PC-3 (cell line): ENCODE results near the gene GRK6. TPM values are rescaled to one million over a fixed set of nuclear protein-coding genes. Genes with fewer than 3 reads are reported as not detected.

Experiments used
- ATAC-seq: fragments of 200-7000 bp; cut with Tn5 transposase; 2 replicates; pipeline ENCODE4 v1.9.1; 2020; ENCODE audit warnings: mild to moderate bottlenecking, moderate library complexity
- BruUV-seq: library from RNA; stranded (reverse); fragments of 400-500 nt; replicated peaks from 2 replicates; lab custom pipeline; 2021; lab: Mats Ljungman, UMichigan
- CTCF ChIA-PET: fragments of 300-600 bp; sonication (Branson Sonifier 250); formaldehyde crosslinking; loops from one replicate; lab custom pipeline; 2022; ENCODE audit warnings: antibody characterized with exemption; lab: Charles Lee
- POLR2A ChIA-PET: fragments of 300-600 bp; sonication (Branson Sonifier 250); formaldehyde crosslinking; loops from one replicate; lab custom pipeline; 2022; ENCODE audit warnings: antibody characterized with exemption; ENCODE audit not compliant: unreplicated experiment; lab: Charles Lee
- DNase-seq: peaks from one replicate; pipeline ENCODE4 v3.0.0-alpha.2; 2015
- H2AFZ ChIP-seq: fragments of 300-600 bp; sonication (generic); 2 replicates; pipeline ENCODE4 v1.6.0; 2016; ENCODE audit warnings: antibody characterized with exemption, low read length
- H3F3A ChIP-seq: fragments of 300-600 bp; sonication (generic); one replicate; pipeline ENCODE4 v1.6.0; 2017; ENCODE audit warnings: antibody characterized with exemption, low read length, control low read depth, mild to moderate bottlenecking; ENCODE audit not compliant: unreplicated experiment
- H3K27ac ChIP-seq: fragments of 300-600 bp; sonication (generic); 2 replicates; pipeline ENCODE4 v1.5.1; 2016; ENCODE audit warnings: mild to moderate bottlenecking, low read length
- H3K27me3 ChIP-seq: fragments of 300-600 bp; sonication (generic); 2 replicates; pipeline ENCODE4 v1.6.1; 2016; ENCODE audit warnings: low read length, mixed read lengths
- H3K36me3 ChIP-seq: fragments of 300-600 bp; sonication (generic); 2 replicates; pipeline ENCODE4 v1.6.1; 2016; ENCODE audit warnings: low read depth, mixed run types, low read length, mixed read lengths
- H3K4me1 ChIP-seq: fragments of 300-600 bp; sonication (generic); 2 replicates; pipeline ENCODE4 v1.5.1; 2016; ENCODE audit warnings: low read length; ENCODE audit not compliant: insufficient read depth
- H3K4me2 ChIP-seq: fragments of 300-600 bp; sonication (generic); 2 replicates; pipeline ENCODE4 v1.6.0; 2016; ENCODE audit warnings: low read length
- H3K4me3 ChIP-seq: fragments of 300-600 bp; sonication (generic); 2 replicates; pipeline ENCODE4 v1.5.1; 2016; ENCODE audit warnings: mild to moderate bottlenecking, low read length, mixed read lengths
- H3K79me2 ChIP-seq: fragments of 300-600 bp; sonication (generic); 2 replicates; pipeline ENCODE4 v1.6.1; 2017; ENCODE audit warnings: low read length, mixed read lengths
- H3K9ac ChIP-seq: fragments of 300-600 bp; sonication (generic); 2 replicates; pipeline ENCODE4 v1.6.0; 2016; ENCODE audit warnings: mild to moderate bottlenecking, low read length
- H3K9me2 ChIP-seq: fragments of 300-600 bp; sonication (generic); replicated peaks from 2 replicates; pipeline ENCODE4 v1.6.1; 2016; ENCODE audit warnings: mixed run types, low read length, mixed read lengths
- H3K9me3 ChIP-seq: fragments of 300-600 bp; sonication (generic); 2 replicates; pipeline ENCODE4 v1.6.1; 2016; ENCODE audit warnings: low read length, mixed read lengths
- H4K20me1 ChIP-seq: fragments of 300-600 bp; sonication (generic); 2 replicates; pipeline ENCODE4 v1.6.1; 2016; ENCODE audit warnings: low read length, mixed read lengths
- CTCF ChIP-seq: fragments of 300-600 bp; sonication (generic); conservative IDR thresholded peaks from 2 replicates; pipeline ENCODE4 v1.5.1; 2017; ENCODE audit warnings: antibody characterized with exemption, low read depth, mild to moderate bottlenecking, low read length
- EZH2 ChIP-seq: fragments of 300-600 bp; sonication (generic); IDR thresholded peaks from one replicate; pipeline ENCODE4 v1.6.1; 2017; ENCODE audit warnings: antibody characterized with exemption, mild to moderate bottlenecking, low read length; ENCODE audit not compliant: unreplicated experiment
- EZH2phosphoT487 ChIP-seq: fragments of 300-600 bp; sonication (generic); IDR thresholded peaks from 2 replicates; pipeline ENCODE4 v1.6.1; 2018; ENCODE audit warnings: mild to moderate bottlenecking, antibody characterized with exemption, low read length, borderline replicate concordance
- intact Hi-C: fragments of 100-400 bp; cut with micrococcal nuclease; formaldehyde crosslinking; loops from 2 replicates; pipeline ENCODE4 v1.9.0; 2023
- total RNA-seq: library from RNA; depleted of rRNA; stranded (reverse); fragments of >200 nt; gene quantifications from 2 replicates; pipeline ENCODE4 v1.2.3, GENCODE V29; 2014

Gene GRK6
- total RNA-seq, 1 experiment from 2014 or later: 69.9 TPM

GRCh38 chr5:177467436-177467835 is 41.0 kb downstream of the GRK6 start:
- Histone ChIP-seq H2AFZ (no peak overlapping the region), H3F3A (no peaks in the 10 kb centered on the region), H3K4me3 (no peak overlapping the region), H3K4me1 (peaks cover 20% of the 10 kb centered on the region), H3K9me3 (no peaks in the 10 kb centered on the region), H3K9ac (no peak overlapping the region), H3K4me2 (no peak overlapping the region), H3K9me2 (no peaks in the 10 kb centered on the region), H3K36me3 (peaks cover 21% of the 10 kb centered on the region), H4K20me1 (peaks cover 36% of the 10 kb centered on the region; the same call in 1 of the 2 replicates), H3K27ac (no peak overlapping the region), H3K27me3 (no peaks in the 10 kb centered on the region), H3K79me2 (peaks cover 31% of the 10 kb centered on the region)
- no peak for TF ChIP-seq EZH2phosphoT487
- TF ChIP-seq CTCF: no peak
- no peak for TF ChIP-seq EZH2
- BruUV-seq: no TSS peak
- no peak for ATAC-seq
- ChIA-PET POLR2A (no interaction called here), CTCF (no interaction called here)
- intact Hi-C loops: no loop called here
- DNase-seq: no peak

DNA sequence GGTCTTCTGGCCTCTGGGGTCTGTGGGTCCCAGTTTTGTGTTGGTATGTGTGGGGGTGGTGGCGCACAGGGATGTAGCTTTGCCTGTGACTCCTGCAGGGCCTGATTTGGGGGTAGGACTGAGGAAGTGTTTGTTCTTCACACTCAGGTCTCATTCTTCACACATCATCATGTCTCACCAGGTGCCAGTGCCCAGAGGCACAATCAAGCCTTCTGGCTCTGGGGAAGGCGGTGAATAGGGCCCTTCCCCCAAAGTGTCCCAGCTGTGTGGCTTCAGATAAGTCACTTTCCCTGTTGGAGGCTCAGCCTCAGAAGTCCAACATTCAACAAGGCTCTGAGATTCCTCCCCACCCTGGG is 41.8 kb downstream of the GRK6 start:
- no peak overlapping the region for H3K9ac ChIP-seq
- no peaks in the 10 kb centered on the region for H3K9me3 ChIP-seq
- no peak overlapping the region for H2AFZ ChIP-seq
- peaks cover 36% of the 10 kb centered on the region; the same call in 1 of the 2 replicates for H4K20me1 ChIP-seq
- H3K27ac ChIP-seq: no peak overlapping the region
- ChIA-PET CTCF (no interaction called here), POLR2A (no interaction called here)
- H3K4me3 ChIP-seq: no peak overlapping the region
- H3K4me2 ChIP-seq: no peak overlapping the region
- peaks cover 21% of the 10 kb centered on the region for H3K4me1 ChIP-seq
- no peaks in the 10 kb centered on the region for H3K9me2 ChIP-seq
- H3K79me2 ChIP-seq: peaks cover 34% of the 10 kb centered on the region
- H3K36me3 ChIP-seq: peaks cover 21% of the 10 kb centered on the region
- no TSS peak for BruUV-seq
- DNase-seq: no peak
- no peaks in the 10 kb centered on the region for H3F3A ChIP-seq
- no peak for ATAC-seq
- H3K27me3 ChIP-seq: no peaks in the 10 kb centered on the region
- TF ChIP-seq EZH2 (no peak), EZH2phosphoT487 (no peak), CTCF (no peak)
- intact Hi-C loops: no loop called here

DNA sequence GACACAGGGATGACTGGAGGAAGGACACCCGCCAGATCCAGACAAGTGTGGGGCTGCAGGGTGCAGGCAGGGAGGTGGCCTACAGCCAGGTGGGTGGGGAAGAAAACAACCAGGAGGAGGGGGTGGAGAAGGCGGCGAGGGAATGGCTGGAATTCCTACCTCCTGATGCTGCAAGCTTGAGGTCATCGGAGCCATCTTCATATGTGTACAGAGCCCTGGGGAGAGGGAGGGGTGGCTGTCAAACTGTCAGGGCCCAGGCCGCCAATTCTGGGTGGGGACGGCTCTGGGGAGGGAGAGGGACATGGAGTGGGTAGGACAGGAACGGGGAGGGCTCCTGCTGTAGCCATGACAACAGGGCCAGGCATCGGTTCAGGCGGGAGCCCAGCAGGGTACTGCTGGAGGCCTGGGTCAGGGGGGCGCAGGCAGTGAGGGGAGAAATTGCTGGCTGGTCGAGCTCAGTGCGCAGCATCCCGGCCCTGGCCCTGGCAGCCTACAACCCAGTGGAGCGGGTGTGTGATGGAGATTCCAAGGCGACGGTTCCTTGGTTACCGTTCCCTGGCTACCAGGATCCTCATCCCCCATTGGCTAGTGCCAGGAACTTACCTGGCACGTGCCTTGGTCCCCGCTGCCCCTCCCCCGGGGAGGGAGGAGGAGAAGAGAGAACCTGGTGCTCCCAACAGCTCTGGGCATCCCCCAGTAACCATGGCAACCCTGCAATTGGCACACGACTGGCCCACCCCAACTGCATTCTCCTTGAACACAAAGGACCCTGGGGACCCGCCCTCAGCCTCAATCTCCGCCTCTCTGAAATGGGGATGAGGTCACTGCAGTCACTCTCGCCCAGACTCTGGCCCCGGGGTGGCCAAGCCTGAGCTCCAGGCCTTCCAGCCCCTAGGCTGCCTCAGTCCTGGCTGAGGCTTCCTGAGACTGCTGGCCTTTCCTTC is 42.5 kb downstream of the GRK6 start:
- ATAC-seq (no peak), DNase-seq (peak; percentile 30)
- H3F3A ChIP-seq: no peaks in the 10 kb centered on the region
- H3K27ac ChIP-seq: no peak overlapping the region
- no peak overlapping the region for H3K4me2 ChIP-seq
- H3K9me2 ChIP-seq: no peaks in the 10 kb centered on the region
- H4K20me1 ChIP-seq: peaks cover 36% of the 10 kb centered on the region; the same call in 1 of the 2 replicates
- H3K9me3 ChIP-seq: no peaks in the 10 kb centered on the region
- H3K4me3 ChIP-seq: no peak overlapping the region
- intact Hi-C loops: no loop called here
- BruUV-seq: no TSS peak
- H3K36me3 ChIP-seq: peaks cover 21% of the 10 kb centered on the region
- peaks cover 21% of the 10 kb centered on the region for H3K4me1 ChIP-seq
- H3K79me2 ChIP-seq: peaks cover 34% of the 10 kb centered on the region
- no peak overlapping the region for H2AFZ ChIP-seq
- ChIA-PET POLR2A (no interaction called here), CTCF (interaction anchor here (0.6 kb wide), 1 partner anchor 159 kb away, joined by 5 read pairs; no protein-coding TSS in a partner anchor)
- H3K9ac ChIP-seq: no peak overlapping the region
- no peaks in the 10 kb centered on the region for H3K27me3 ChIP-seq
- TF ChIP-seq CTCF: no peak
- TF ChIP-seq EZH2phosphoT487: no peak
- no peak for TF ChIP-seq EZH2
